NCI-H2029 treated with DMSO at 0.1 percent for 48 hours (cell line): ENCODE data around the gene LAP3.
A peak's percentile ranks its signal among the peaks of the same experiment; 100 is the strongest.

Experiments used
- DNase-seq: peaks from one replicate; lab custom pipeline; 2025; lab: John Stamatoyannopoulos, UW

LAP3 gene

GRCh38 chr4:17619416-17620105 lies 42.6 kb downstream of the LAP3 start:
- no peak for DNase-seq

DNA sequence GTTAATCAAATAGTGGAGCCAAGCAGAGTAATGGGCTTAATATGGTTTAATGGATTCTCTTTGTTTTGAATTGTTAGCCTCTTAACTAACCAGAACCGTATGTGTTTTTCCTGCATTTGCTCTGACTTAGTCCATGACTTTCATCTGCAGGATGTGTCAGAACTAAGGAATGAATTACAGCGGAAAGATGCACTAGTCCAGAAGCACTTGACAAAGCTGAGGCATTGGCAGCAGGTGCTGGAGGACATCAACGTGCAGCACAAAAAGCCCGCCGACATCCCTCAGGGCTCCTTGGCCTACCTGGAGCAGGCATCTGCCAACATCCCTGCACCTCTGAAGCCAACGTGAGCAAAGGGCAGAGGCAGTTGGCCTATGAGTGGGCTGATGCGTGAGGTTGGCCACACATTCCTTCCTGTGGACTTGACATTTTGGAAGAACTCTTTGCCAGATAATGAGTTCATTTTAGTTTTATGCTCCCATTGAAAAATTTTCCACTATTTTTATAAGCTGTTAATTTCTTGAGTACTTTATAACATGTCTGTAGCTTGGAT lies 46.5 kb downstream of the LAP3 start:
- no peak for DNase-seq

GRCh38 chr4:17624821-17625220 lies 47.8 kb downstream of the LAP3 start:
- no peak for DNase-seq

- DNase-seq: no peak
Observed at GRCh38 chr4:17630228-17630627, 53.2 kb downstream of the LAP3 start.

DNA sequence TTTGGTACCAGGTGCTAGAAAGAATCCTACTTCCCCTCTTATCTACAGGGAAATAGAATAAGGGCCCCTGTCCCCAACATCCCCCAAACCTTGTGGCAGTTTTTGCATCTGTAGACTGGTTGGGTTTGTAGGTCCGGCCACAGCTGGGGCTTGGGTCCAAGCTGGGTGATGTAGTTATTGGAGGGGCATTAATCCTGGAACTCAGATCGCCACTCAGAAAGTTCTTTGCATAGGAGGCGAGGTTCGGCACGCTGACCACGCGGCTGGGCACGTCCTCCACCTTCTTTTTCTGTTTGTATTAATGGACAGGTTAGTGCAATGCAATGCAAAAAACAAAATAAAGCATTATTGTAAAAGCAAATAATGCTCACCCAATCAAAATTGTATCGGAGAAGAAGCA lies 56.6 kb downstream of the LAP3 start:
- no peak for DNase-seq

GRCh38 chr4:17635056-17635455 lies 58.1 kb downstream of the LAP3 start:
- DNase-seq: no peak

GRCh38 chr4:17636341-17636695 lies 59.3 kb downstream of the LAP3 start:
- DNase-seq: no peak

DNA sequence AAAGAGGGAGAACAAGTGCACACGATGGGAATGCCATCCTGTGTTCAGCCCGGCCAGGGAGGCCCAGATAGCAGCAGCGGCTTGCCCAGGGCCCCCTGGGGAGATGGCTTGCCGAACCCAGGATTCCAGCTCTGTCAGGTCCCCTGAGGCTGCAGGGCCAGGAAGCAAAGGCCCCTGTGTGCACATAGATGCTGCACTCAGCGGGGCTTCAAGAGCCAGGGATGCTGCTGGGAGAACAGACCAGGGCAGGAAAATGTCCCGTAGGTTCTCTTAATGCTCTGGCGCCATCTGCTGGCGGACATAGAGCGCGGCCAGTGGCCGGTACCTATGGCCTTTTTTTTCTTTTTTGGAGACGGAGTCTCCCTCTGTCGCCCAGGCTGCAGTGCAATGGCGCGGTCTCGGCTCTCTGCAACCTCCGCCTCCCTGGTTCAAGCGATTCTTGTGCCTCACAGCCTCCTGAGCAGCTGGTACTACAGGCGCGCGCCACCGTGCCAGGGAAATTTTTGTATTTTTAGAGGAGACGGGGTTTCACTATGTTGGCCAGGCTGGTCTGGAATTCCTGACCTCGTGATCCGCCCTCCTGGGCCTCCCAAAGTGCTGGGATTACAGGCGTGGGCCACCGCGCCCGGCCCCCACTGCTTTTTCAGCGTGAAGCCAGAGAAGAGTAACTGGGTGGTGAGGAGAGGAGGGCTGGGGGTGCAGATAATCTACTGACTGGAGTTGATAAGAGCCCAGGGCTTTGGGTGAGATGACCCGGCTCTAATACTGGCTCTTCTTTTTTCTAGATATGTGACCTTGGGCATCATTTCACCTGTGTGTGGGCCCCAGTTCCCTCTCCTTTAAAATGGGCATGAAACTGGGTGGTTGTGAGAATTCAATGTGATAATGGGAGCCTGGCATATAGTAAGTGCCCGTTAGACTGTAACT lies 60.0 kb downstream of the LAP3 start:
- DNase-seq: peak; percentile 30

GRCh38 chr4:17639136-17639535 lies 62.1 kb downstream of the LAP3 start:
- no peak for DNase-seq

GRCh38 chr4:17642398-17642783 lies 65.4 kb downstream of the LAP3 start:
- no peak for DNase-seq

DNA sequence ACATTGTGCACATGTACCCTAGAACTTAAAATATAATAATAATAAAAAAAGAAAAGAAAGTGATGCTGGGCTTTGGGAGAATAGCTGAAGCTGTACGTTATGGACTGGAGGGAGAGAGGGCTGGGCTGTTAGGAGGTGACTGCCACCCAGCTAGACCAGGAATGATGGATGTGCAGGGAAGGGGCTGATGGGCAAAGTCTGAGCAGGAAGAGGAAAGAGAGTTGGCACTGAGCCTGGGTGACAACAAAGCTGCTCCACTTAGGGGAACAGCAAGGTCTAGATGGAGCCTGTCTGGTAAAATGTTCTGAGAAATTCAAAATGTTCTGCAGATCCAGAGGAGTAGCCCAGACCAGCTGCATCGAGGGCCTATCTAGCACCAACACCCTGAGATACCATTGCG lies 69.7 kb downstream of the LAP3 start:
- DNase-seq: peak; percentile 38

DNA sequence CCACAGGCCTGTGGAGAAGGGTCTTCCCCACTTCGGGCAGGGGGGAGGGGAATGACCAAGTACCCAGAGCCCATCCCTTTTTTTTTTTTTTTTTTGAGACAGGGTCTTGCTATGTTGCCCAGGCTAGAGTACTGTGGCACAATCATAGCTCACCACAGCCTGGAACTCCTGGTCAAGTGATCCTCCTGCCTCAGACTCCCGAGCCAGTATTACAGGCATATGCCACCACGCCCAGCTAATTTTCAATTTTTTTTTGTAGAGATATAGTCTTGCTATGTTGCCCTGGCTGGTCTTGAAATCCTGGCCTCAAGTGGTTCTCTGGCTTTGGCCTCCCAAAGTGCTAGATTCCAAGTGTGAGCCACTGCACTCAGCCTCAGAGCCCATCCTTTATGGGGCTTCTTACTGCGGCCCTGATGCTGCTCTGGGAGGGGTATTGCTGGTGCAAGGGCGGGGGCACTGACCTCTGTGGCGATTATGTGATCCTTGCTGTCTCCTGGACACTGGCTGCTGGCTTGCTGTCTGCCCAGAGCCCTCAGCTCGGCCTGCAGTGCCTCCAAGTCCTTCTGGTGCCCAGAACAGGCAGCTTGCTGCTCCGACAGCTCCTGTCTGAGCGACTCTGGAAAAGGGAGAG lies 70.3 kb downstream of the LAP3 start:
- no peak for DNase-seq

DNA sequence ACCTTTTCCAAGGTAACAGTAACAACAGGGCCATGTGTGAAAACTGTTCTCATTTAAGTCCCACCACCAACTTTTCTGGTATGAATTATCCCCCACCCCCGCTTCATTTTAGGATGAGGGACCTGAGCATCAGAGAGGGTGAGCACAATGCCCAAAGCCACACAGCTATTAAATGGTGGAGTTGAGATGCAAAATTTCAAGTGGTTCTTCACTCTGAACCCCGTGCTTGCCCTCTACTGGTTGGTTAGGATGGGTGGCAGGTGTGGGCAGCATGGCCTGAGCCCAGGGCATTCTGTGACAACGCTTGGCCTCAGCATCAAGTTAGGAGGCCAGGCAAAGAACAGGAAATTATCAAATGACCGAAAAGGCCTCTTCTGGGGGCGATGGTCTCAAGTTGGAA lies 70.9 kb downstream of the LAP3 start:
- DNase-seq: no peak

DNA sequence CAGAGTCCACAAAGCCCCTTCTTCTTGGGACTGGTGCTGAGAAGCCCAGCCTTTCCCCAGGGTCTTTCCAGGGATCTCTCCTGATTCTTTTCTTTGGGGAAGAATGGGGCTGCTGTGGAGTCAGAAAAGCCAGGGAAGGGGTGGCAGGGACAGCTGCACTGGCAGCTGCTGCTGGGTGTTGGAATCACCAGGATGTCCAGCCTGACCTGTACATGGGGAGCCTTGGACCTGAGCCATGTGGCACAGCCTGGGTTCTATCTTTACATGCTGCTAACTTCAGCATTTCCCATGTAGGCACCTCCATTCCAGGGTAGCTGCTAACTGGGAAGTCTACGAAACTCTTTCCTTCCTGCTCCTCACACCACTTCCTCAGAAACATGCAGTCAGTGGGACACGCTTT lies 73.4 kb downstream of the LAP3 start:
- no peak for DNase-seq

GRCh38 chr4:17654701-17655100 lies 77.7 kb downstream of the LAP3 start:
- no peak for DNase-seq

GRCh38 chr4:17657090-17657489 lies 80.1 kb downstream of the LAP3 start:
- DNase-seq: no peak
